OCI-LY3 (cell line): Measurements from ENCODE around the gene IRF1.

ENCODE experiments used
- H2AFZ ChIP-seq: fragments of 200-600, 300-600 bp; shearing (Covaris generic); 2 replicates; pipeline ENCODE4 v1.6.0; 2014; ENCODE audit warnings: antibody characterized with exemption, low read depth, low read length
- H3K27ac ChIP-seq: fragments of 200-600, 300-600 bp; sonication (generic); 2 replicates; pipeline ENCODE4 v1.5.1; 2014; ENCODE audit warnings: mild to moderate bottlenecking, low read length, moderate library complexity, mixed read lengths
- H3K27me3 ChIP-seq: fragments of 200-600, 300-600 bp; sonication (generic); 2 replicates; pipeline ENCODE4 v1.6.1; 2014; ENCODE audit warnings: low read depth, low read length, mixed read lengths
- H3K36me3 ChIP-seq: fragments of 200-600, 300-600 bp; sonication (generic); replicated peaks from 2 replicates; pipeline ENCODE3; 2014; ENCODE audit warnings: low read depth, low read length, mixed read lengths
- H3K4me1 ChIP-seq: fragments of 300-600, 200-600 bp; sonication (generic); 2 replicates; pipeline ENCODE4 v1.6.1; 2014; ENCODE audit warnings: low read length, mixed read lengths
- H3K4me2 ChIP-seq: fragments of 200-600, 300-600 bp; sonication (generic); 2 replicates; pipeline ENCODE4 v1.6.1; 2014; ENCODE audit warnings: low read length, mixed read lengths
- H3K4me3 ChIP-seq: fragments of 300-600, 200-600 bp; sonication (generic); 2 replicates; pipeline ENCODE4 v1.5.1; 2014; ENCODE audit warnings: antibody characterized with exemption, mild to moderate bottlenecking, low read length, moderate library complexity
- H3K79me2 ChIP-seq: fragments of 300-600, 200-600 bp; shearing (Covaris generic); 2 replicates; pipeline ENCODE4 v1.6.1; 2014; ENCODE audit warnings: mild to moderate bottlenecking, low read length, mixed read lengths
- H3K9ac ChIP-seq: fragments of 300-600, 200-600 bp; shearing (Covaris generic); 2 replicates; pipeline ENCODE4 v1.6.0; 2014; ENCODE audit warnings: mild to moderate bottlenecking, low read length, moderate library complexity
- H3K9me3 ChIP-seq: fragments of 200-600, 300-600 bp; shearing (Covaris generic); 2 replicates; pipeline ENCODE4 v1.6.1; 2014; ENCODE audit warnings: low read length, mixed read lengths; ENCODE audit not compliant: insufficient read depth
- H4K20me1 ChIP-seq: fragments of 200-600, 300-600 bp; sonication (generic); 2 replicates; pipeline ENCODE4 v1.6.1; 2016; ENCODE audit warnings: low read length, mixed read lengths; ENCODE audit not compliant: insufficient read depth
- CTCF ChIP-seq: fragments of 200-600, 300-600 bp; sonication (generic); IDR thresholded peaks from 2 replicates; pipeline ENCODE4 v1.5.1; 2014; ENCODE audit warnings: antibody characterized with exemption, low read length, low read depth
- EZH2phosphoT487 ChIP-seq: fragments of 200-600 bp; shearing (Covaris generic); IDR thresholded peaks from 2 replicates; pipeline ENCODE4 v1.6.1; 2018; ENCODE audit warnings: antibody characterized with exemption, mixed run types, low read depth

The IRF1 gene

GRCh38 chr5:132455614-132456115, 34.9 kb downstream of the IRF1 start:
- TF ChIP-seq CTCF (no peak), EZH2phosphoT487 (no peak)
- Histone ChIP-seq H3K9me3 (no peaks in the 10 kb centered on the region), H4K20me1 (no peaks in the 10 kb centered on the region), H3K4me3 (no peak overlapping the region), H3K4me1 (peaks cover 17% of the 10 kb centered on the region), H2AFZ (no peak overlapping the region), H3K4me2 (no peak overlapping the region), H3K27ac (no peak overlapping the region), H3K9ac (no peak overlapping the region), H3K79me2 (no peaks in the 10 kb centered on the region), H3K27me3 (no peaks in the 10 kb centered on the region), H3K36me3 (no peaks in the 10 kb centered on the region)

- TF ChIP-seq CTCF (no peak), EZH2phosphoT487 (no peak)
- Histone ChIP-seq H3K4me2 (no peak overlapping the region), H3K27ac (no peak overlapping the region), H4K20me1 (no peaks in the 10 kb centered on the region), H3K9me3 (no peaks in the 10 kb centered on the region), H3K79me2 (no peaks in the 10 kb centered on the region), H3K4me1 (peaks cover 17% of the 10 kb centered on the region), H3K27me3 (no peaks in the 10 kb centered on the region), H3K9ac (no peak overlapping the region), H3K4me3 (no peak overlapping the region), H2AFZ (no peak overlapping the region), H3K36me3 (no peaks in the 10 kb centered on the region)
Observed at GRCh38 chr5:132454361-132454760, 36.2 kb downstream of the IRF1 start.

- Histone ChIP-seq H3K27me3 (no peaks in the 10 kb centered on the region), H3K36me3 (no peaks in the 10 kb centered on the region), H3K9ac (no peak overlapping the region), H2AFZ (no peak overlapping the region), H3K27ac (no peak overlapping the region), H3K4me1 (0 out of 2 replicates have a peak, but pooled peaks cover 2% of the 10 kb centered on the region), H3K79me2 (no peaks in the 10 kb centered on the region), H3K4me2 (no peak overlapping the region), H4K20me1 (no peaks in the 10 kb centered on the region), H3K4me3 (no peak overlapping the region), H3K9me3 (no peaks in the 10 kb centered on the region)
- TF ChIP-seq EZH2phosphoT487 = no peak
- TF ChIP-seq CTCF = no peak
Observed at GRCh38 chr5:132451387-132451786, 39.2 kb downstream of the IRF1 start.

- no peak overlapping the region for H2AFZ ChIP-seq
- H3K4me1 ChIP-seq = no peaks in the 10 kb centered on the region
- H3K4me2 ChIP-seq = no peak overlapping the region
- no peaks in the 10 kb centered on the region for H3K9me3 ChIP-seq
- H4K20me1 ChIP-seq = no peaks in the 10 kb centered on the region
- no peak overlapping the region for H3K4me3 ChIP-seq
- no peaks in the 10 kb centered on the region for H3K79me2 ChIP-seq
- H3K9ac ChIP-seq = no peak overlapping the region
- no peak overlapping the region for H3K27ac ChIP-seq
- H3K36me3 ChIP-seq = no peaks in the 10 kb centered on the region
- TF ChIP-seq EZH2phosphoT487 (no peak), CTCF (no peak)
- no peaks in the 10 kb centered on the region for H3K27me3 ChIP-seq
Observed at GRCh38 chr5:132449060-132449459, 41.5 kb downstream of the IRF1 start.
